Stimulated activated CD8-positive, alpha-beta memory T cell treated with anti-CD3 and anti-CD28 coated beads, Interleukin-15, amount 100 ng/mL, for 24 hours (primary cell): ENCODE results near the gene CIAPIN1.

Source experiments
- DNase-seq: peaks from one replicate; pipeline ENCODE4 v3.0.0-alpha.2; 2020; ENCODE audit warnings: low read depth

CIAPIN1 gene

GRCh38 chr16:57476546-57477410 lies 29.6 kb upstream of the CIAPIN1 start:
- no peak for DNase-seq

GRCh38 chr16:57475711-57476339 lies 28.6 kb upstream of the CIAPIN1 start:
- DNase-seq: no peak

GRCh38 chr16:57474671-57475661 lies 27.8 kb upstream of the CIAPIN1 start:
- DNase-seq: no peak

- DNase-seq: no peak
Measured at GRCh38 chr16:57473906-57474305, 26.7 kb upstream of the CIAPIN1 start.

- no peak for DNase-seq
Measured at GRCh38 chr16:57473176-57473840, 26.1 kb upstream of the CIAPIN1 start.

GRCh38 chr16:57472665-57473060 lies 25.5 kb upstream of the CIAPIN1 start:
- no peak for DNase-seq

GRCh38 chr16:57471852-57472664 lies 24.9 kb upstream of the CIAPIN1 start:
- DNase-seq: no peak

GRCh38 chr16:57471209-57471608 lies 24.0 kb upstream of the CIAPIN1 start:
- no peak for DNase-seq

GRCh38 chr16:57470711-57471110 lies 23.5 kb upstream of the CIAPIN1 start:
- no peak for DNase-seq

GRCh38 chr16:57469917-57470470 lies 22.8 kb upstream of the CIAPIN1 start:
- no peak for DNase-seq

- no peak for DNase-seq
Measured at GRCh38 chr16:57469046-57469445, 21.9 kb upstream of the CIAPIN1 start.

GRCh38 chr16:57468346-57468745 lies 21.2 kb upstream of the CIAPIN1 start:
- DNase-seq: no peak

- DNase-seq: no peak
Measured at GRCh38 chr16:57464523-57464922, 17.3 kb upstream of the CIAPIN1 start.

GRCh38 chr16:57462978-57463362 lies 15.8 kb upstream of the CIAPIN1 start:
- DNase-seq: no peak

GRCh38 chr16:57462209-57462977 lies 15.2 kb upstream of the CIAPIN1 start, which contains the start of gene POLR2C:
Gene POLR2C (plus strand): TSS chr16:57462679. CDS start chr16:57462725, 46 bp downstream.
- peak; percentile 94 for DNase-seq

GRCh38 chr16:57452021-57452420 lies 4.8 kb upstream of the CIAPIN1 start:
- no peak for DNase-seq

- peak; percentile 6 for DNase-seq
Measured at GRCh38 chr16:57446531-57447185, 527 bp downstream of the CIAPIN1 start.

- DNase-seq: no peak
Measured at GRCh38 chr16:57445510-57445909, 1.7 kb downstream of the CIAPIN1 start.

- DNase-seq: no peak
Measured at GRCh38 chr16:57444711-57445110, 2.5 kb downstream of the CIAPIN1 start.
